OCI-LY7 (cell line): ENCODE measurements around the gene CFAP54.

ENCODE experiments used
- EZH2phosphoT487 ChIP-seq: fragments of 200-600 bp; sonication (generic); IDR thresholded peaks from 2 replicates; pipeline ENCODE4 v1.6.1; 2018; ENCODE audit warnings: low read depth, borderline replicate concordance, mild to moderate bottlenecking, mixed run types, antibody characterized with exemption, low read length, moderate library complexity, mixed read lengths
- TF ChIP-seq, protein P1 (sequence below): fragments of 200-600 bp; sonication (generic); conservative IDR thresholded peaks from 2 replicates; pipeline ENCODE4 v1.5.1; 2014; ENCODE audit warnings: mild to moderate bottlenecking, antibody characterized with exemption, low read length, moderate library complexity, mixed read lengths

- TF ChIP-seq, protein P1, sequence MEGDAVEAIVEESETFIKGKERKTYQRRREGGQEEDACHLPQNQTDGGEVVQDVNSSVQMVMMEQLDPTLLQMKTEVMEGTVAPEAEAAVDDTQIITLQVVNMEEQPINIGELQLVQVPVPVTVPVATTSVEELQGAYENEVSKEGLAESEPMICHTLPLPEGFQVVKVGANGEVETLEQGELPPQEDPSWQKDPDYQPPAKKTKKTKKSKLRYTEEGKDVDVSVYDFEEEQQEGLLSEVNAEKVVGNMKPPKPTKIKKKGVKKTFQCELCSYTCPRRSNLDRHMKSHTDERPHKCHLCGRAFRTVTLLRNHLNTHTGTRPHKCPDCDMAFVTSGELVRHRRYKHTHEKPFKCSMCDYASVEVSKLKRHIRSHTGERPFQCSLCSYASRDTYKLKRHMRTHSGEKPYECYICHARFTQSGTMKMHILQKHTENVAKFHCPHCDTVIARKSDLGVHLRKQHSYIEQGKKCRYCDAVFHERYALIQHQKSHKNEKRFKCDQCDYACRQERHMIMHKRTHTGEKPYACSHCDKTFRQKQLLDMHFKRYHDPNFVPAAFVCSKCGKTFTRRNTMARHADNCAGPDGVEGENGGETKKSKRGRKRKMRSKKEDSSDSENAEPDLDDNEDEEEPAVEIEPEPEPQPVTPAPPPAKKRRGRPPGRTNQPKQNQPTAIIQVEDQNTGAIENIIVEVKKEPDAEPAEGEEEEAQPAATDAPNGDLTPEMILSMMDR, result no peak
- TF ChIP-seq EZH2phosphoT487, result no peak
These were observed 397.8 kb downstream of the CFAP54 start for GRCh38 chr12:96886998-96887677.
